ENCODE data around the gene LDAF1.

LDAF1 gene

GRCh38 chr16:21224800-21225199 is 66.3 kb downstream of the LDAF1 start:
- FAIRE-seq (no peak), DNase-seq (ENCODE audit: insufficient read length) (no peak)
- TF ChIP-seq POLR2AphosphoS5 (IDR thresholded peaks at IDR 0.05; ENCODE audit: low read depth, low read length) (no peak), TAF1 (IDR thresholded peaks at IDR 0.05; ENCODE audit: borderline replicate concordance, low read depth, low read length) (no peak), POLR2A (IDR thresholded peaks at IDR 0.05; ENCODE audit: low read depth, low read length) (no peak)

DNA sequence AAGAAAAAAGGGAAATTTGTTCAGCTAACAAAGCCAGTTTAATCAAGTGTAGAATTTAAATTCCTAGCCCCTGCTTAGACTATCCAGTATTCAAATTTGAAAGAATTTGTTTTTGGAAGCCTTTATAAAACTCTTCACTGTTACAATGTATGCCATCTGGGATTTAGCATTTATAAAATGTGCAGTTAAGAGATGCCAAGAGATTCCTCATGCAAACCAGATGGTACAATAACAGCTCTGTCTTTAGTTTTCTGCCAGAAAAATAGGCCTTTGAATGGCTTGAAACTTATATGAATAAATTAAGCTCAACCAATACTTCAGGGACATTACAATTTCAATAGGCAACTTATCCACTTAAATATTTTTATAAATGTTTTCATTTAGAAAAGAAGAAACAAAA is 68.3 kb downstream of the LDAF1 start:
- TF ChIP-seq POLR2AphosphoS5 (IDR thresholded peaks at IDR 0.05; ENCODE audit: low read depth, low read length) (no peak), POLR2A (IDR thresholded peaks at IDR 0.05; ENCODE audit: low read depth, low read length) (no peak), TAF1 (IDR thresholded peaks at IDR 0.05; ENCODE audit: borderline replicate concordance, low read depth, low read length) (no peak)
- FAIRE-seq (no peak), DNase-seq (ENCODE audit: insufficient read length) (no peak)

DNA sequence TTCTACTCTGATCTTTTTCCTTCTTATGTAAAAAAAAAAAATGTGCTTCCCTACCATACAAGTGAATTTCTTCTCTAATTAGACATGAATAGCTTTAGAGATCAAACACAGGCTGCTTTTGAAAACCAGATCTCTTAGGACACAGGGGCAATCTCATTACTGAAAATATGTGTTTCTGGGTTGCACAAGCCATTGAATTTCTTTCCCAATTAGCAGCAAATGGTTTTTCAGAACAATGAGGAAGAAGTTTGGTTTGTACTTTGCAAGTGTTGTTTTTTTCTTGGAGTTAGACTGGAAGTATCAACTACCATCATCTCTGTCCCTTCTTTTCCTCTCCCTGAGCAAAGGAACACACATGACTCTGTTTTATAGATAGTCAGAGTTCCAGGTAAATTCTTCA is 69.4 kb downstream of the LDAF1 start:
- DNase-seq (ENCODE audit: insufficient read length) = no peak
- FAIRE-seq = no peak
- TF ChIP-seq POLR2A (IDR thresholded peaks at IDR 0.05; ENCODE audit: low read depth, low read length) (no peak), POLR2AphosphoS5 (IDR thresholded peaks at IDR 0.05; ENCODE audit: low read depth, low read length) (no peak), TAF1 (IDR thresholded peaks at IDR 0.05; ENCODE audit: borderline replicate concordance, low read depth, low read length) (no peak)

GRCh38 chr16:21228361-21228872 is 69.9 kb downstream of the LDAF1 start:
- no peak for TF ChIP-seq TAF1 (IDR thresholded peaks at IDR 0.05; ENCODE audit: borderline replicate concordance, low read depth, low read length)
- TF ChIP-seq POLR2A (IDR thresholded peaks at IDR 0.05; ENCODE audit: low read depth, low read length) = no peak
- TF ChIP-seq POLR2AphosphoS5 (IDR thresholded peaks at IDR 0.05; ENCODE audit: low read depth, low read length) = no peak
- FAIRE-seq = no peak
- DNase-seq (ENCODE audit: insufficient read length) = no peak
